ENCODE results near the gene TRIP10. TPM values are rescaled to one million over a fixed set of nuclear protein-coding genes. Genes with fewer than 3 reads are reported as not detected.

Gene TRIP10
- total RNA-seq, 2 donors from 2014 or later = 44.8 to 76.5 TPM

- Mint-ChIP-seq H3K4me3 (no peak overlapping the region), H3K9me3 (peaks cover 5% of the 10 kb centered on the region), H3K27ac (no peak overlapping the region), H3K27me3 (peaks cover 11 to 16% of the 10 kb centered on the region in 2 donors), H3K4me1 (ENCODE audit: low read depth in 2 of 2) (peaks cover 20 to 23% of the 10 kb centered on the region in 2 donors), H3K36me3 (peaks cover 7% of the 10 kb centered on the region)
- ATAC-seq = no peak
- no peak for DNase-seq (ENCODE audit: low spot score)
Measured at GRCh38 chr19:6714749-6715555, 24.5 kb upstream of the TRIP10 start.

- H3K36me3 Mint-ChIP-seq = peaks cover 7% of the 10 kb centered on the region
- H3K27ac Mint-ChIP-seq = peak overlapping the region in 1 of 2 donors; percentile 17
- H3K9me3 Mint-ChIP-seq = peaks cover 5% of the 10 kb centered on the region
- DNase-seq (ENCODE audit: low spot score) (peak; percentile 26), ATAC-seq (no peak)
- H3K4me1 Mint-ChIP-seq (ENCODE audit: low read depth in 2 of 2) = peaks cover 27 to 30% of the 10 kb centered on the region in 2 donors
- no peak overlapping the region for H3K4me3 Mint-ChIP-seq
- H3K27me3 Mint-ChIP-seq = peaks cover 5 to 8% of the 10 kb centered on the region in 2 donors
Measured at GRCh38 chr19:6716610-6716970, 22.9 kb upstream of the TRIP10 start.

GRCh38 chr19:6717036-6717435, 22.4 kb upstream of the TRIP10 start:
- Mint-ChIP-seq H3K36me3 (peaks cover 7% of the 10 kb centered on the region), H3K27me3 (peaks cover 5 to 8% of the 10 kb centered on the region in 2 donors), H3K4me1 (ENCODE audit: low read depth in 2 of 2) (peaks cover 31 to 34% of the 10 kb centered on the region in 2 donors), H3K9me3 (peaks cover 5% of the 10 kb centered on the region), H3K27ac (peak overlapping the region; percentile 12 to 17), H3K4me3 (peak overlapping the region; percentile 4)
- ATAC-seq (no peak), DNase-seq (ENCODE audit: low spot score) (peak; percentile 42)

- H3K9me3 Mint-ChIP-seq = peaks cover 5% of the 10 kb centered on the region
Measured at GRCh38 chr19:6717441-6717971, 22.0 kb upstream of the TRIP10 start.

GRCh38 chr19:6718111-6718740, 21.3 kb upstream of the TRIP10 start:
- H3K4me3 Mint-ChIP-seq = no peak overlapping the region
- H3K4me1 Mint-ChIP-seq (ENCODE audit: low read depth in 2 of 2) = peaks cover 40 to 41% of the 10 kb centered on the region in 2 donors
- ATAC-seq (no peak), DNase-seq (ENCODE audit: low spot score) (peak; percentile 55)
- peaks cover 5 to 8% of the 10 kb centered on the region in 2 donors for H3K27me3 Mint-ChIP-seq
- peak overlapping the region in 1 of 2 donors; percentile 12 for H3K27ac Mint-ChIP-seq
- H3K36me3 Mint-ChIP-seq = peaks cover 7% of the 10 kb centered on the region
- H3K9me3 Mint-ChIP-seq = peaks cover 5% of the 10 kb centered on the region

More at GRCh38 chr19:6717441-6717971, 22.0 kb upstream of the TRIP10 start:
- no peak for ATAC-seq
- peak overlapping the region in 1 of 2 donors; percentile 12 for H3K27ac Mint-ChIP-seq
- peaks cover 5 to 8% of the 10 kb centered on the region in 2 donors for H3K27me3 Mint-ChIP-seq
- no peak for DNase-seq (ENCODE audit: low spot score)
- peaks cover 7% of the 10 kb centered on the region for H3K36me3 Mint-ChIP-seq
- peak overlapping the region; percentile 4 for H3K4me3 Mint-ChIP-seq
- H3K4me1 Mint-ChIP-seq (ENCODE audit: low read depth in 2 of 2) = peaks cover 36 to 39% of the 10 kb centered on the region in 2 donors

GRCh38 chr19:6718741-6719539, 20.5 kb upstream of the TRIP10 start:
- peaks cover 45 to 46% of the 10 kb centered on the region in 2 donors for H3K4me1 Mint-ChIP-seq (ENCODE audit: low read depth in 2 of 2)
- peak overlapping the region in 1 of 2 donors; percentile 18 for H3K27ac Mint-ChIP-seq

GRCh38 chr19:6719540-6719861, 20.0 kb upstream of the TRIP10 start:
- peaks cover 45 to 46% of the 10 kb centered on the region in 2 donors for H3K4me1 Mint-ChIP-seq (ENCODE audit: low read depth in 2 of 2)

More at GRCh38 chr19:6718741-6719539, 20.5 kb upstream of the TRIP10 start:
- Mint-ChIP-seq H3K27me3 (peaks cover 5 to 8% of the 10 kb centered on the region in 2 donors), H3K36me3 (peaks cover 7% of the 10 kb centered on the region), H3K4me3 (no peak overlapping the region), H3K9me3 (peaks cover 5% of the 10 kb centered on the region)
- DNase-seq (ENCODE audit: low spot score) (peak; percentile 51), ATAC-seq (peak; percentile 59 to 71)

GRCh38 chr19:6719992-6720368, 19.5 kb upstream of the TRIP10 start:
- peaks cover 45 to 46% of the 10 kb centered on the region in 2 donors for H3K4me1 Mint-ChIP-seq (ENCODE audit: low read depth in 2 of 2)
- peaks cover 5% of the 10 kb centered on the region for H3K9me3 Mint-ChIP-seq
- ATAC-seq (no peak), DNase-seq (ENCODE audit: low spot score) (peak; percentile 8)
- H3K27ac Mint-ChIP-seq = peak overlapping the region in 1 of 2 donors; percentile 18
- peaks cover 5 to 8% of the 10 kb centered on the region in 2 donors for H3K27me3 Mint-ChIP-seq
- peaks cover 7% of the 10 kb centered on the region for H3K36me3 Mint-ChIP-seq
- H3K4me3 Mint-ChIP-seq = peak overlapping the region; percentile 1

More at GRCh38 chr19:6719540-6719861, 20.0 kb upstream of the TRIP10 start:
- H3K36me3 Mint-ChIP-seq = peaks cover 7% of the 10 kb centered on the region
- peak overlapping the region; percentile 1 for H3K4me3 Mint-ChIP-seq
- ATAC-seq (no peak), DNase-seq (ENCODE audit: low spot score) (peak; percentile 31)
- H3K27me3 Mint-ChIP-seq = peaks cover 5 to 8% of the 10 kb centered on the region in 2 donors
- H3K9me3 Mint-ChIP-seq = peaks cover 5% of the 10 kb centered on the region
- H3K27ac Mint-ChIP-seq = peak overlapping the region in 1 of 2 donors; percentile 18

GRCh38 chr19:6720369-6721137, 18.9 kb upstream of the TRIP10 start, which contains the start of gene C3:
Gene C3 (minus strand): TSS chr19:6720650. CDS start chr19:6720589, 61 bp downstream.
- Mint-ChIP-seq H3K36me3 (peaks cover 7% of the 10 kb centered on the region), H3K9me3 (peaks cover 5% of the 10 kb centered on the region), H3K27me3 (peaks cover 5 to 8% of the 10 kb centered on the region in 2 donors), H3K27ac (peak within 1 kb of the TSS; percentile 12 to 18), H3K4me3 (peak within 1 kb of the TSS; percentile 1), H3K4me1 (ENCODE audit: low read depth in 2 of 2) (peaks cover 45 to 48% of the 10 kb centered on the region in 2 donors)
- DNase-seq (ENCODE audit: low spot score) (peak; percentile 70), ATAC-seq (peak; percentile 57 to 85)

- H3K9me3 Mint-ChIP-seq = peaks cover 5% of the 10 kb centered on the region
- no peak overlapping the region for H3K4me3 Mint-ChIP-seq
- H3K36me3 Mint-ChIP-seq = peaks cover 7% of the 10 kb centered on the region
- H3K27ac Mint-ChIP-seq = peak overlapping the region; percentile 12 to 18
- peaks cover 45 to 48% of the 10 kb centered on the region in 2 donors for H3K4me1 Mint-ChIP-seq (ENCODE audit: low read depth in 2 of 2)
- no peak for ATAC-seq
- DNase-seq (ENCODE audit: low spot score) = no peak
- peaks cover 5 to 8% of the 10 kb centered on the region in 2 donors for H3K27me3 Mint-ChIP-seq
Measured at GRCh38 chr19:6721138-6721474, 18.4 kb upstream of the TRIP10 start.

- H3K36me3 Mint-ChIP-seq = peaks cover 7% of the 10 kb centered on the region
- peaks cover 5 to 8% of the 10 kb centered on the region in 2 donors for H3K27me3 Mint-ChIP-seq
- ATAC-seq (no peak), DNase-seq (ENCODE audit: low spot score) (peak; percentile 23)
- H3K9me3 Mint-ChIP-seq = peaks cover 5% of the 10 kb centered on the region
- peaks cover 45 to 48% of the 10 kb centered on the region in 2 donors for H3K4me1 Mint-ChIP-seq (ENCODE audit: low read depth in 2 of 2)
- peak overlapping the region; percentile 34 to 65 for H3K27ac Mint-ChIP-seq
- peak overlapping the region; percentile 0 for H3K4me3 Mint-ChIP-seq
Measured at GRCh38 chr19:6721773-6722172, 17.7 kb upstream of the TRIP10 start.

GRCh38 chr19:6723108-6723618, 16.3 kb upstream of the TRIP10 start:
- Mint-ChIP-seq H3K4me3 (peak overlapping the region; percentile 15), H3K9me3 (no peaks in the 10 kb centered on the region), H3K36me3 (no peaks in the 10 kb centered on the region), H3K27ac (no peak overlapping the region), H3K4me1 (ENCODE audit: low read depth in 2 of 2) (peaks cover 36 to 40% of the 10 kb centered on the region in 2 donors), H3K27me3 (no peaks in the 10 kb centered on the region)
- DNase-seq (ENCODE audit: low spot score) (peak; percentile 49), ATAC-seq (no peak)

Data from natural killer cell treated with Interleukin-12 subunit alpha and Interleukin-12 subunit beta and Interleukin-15 and Interleukin-18, amount 100 ng/mL, for 72 hours (primary cell).